GM18499 (cell line): ENCODE data around the gene RALGAPA2.

Experiments
- ATAC-seq: cut with Tn5 transposase; IDR thresholded peaks from one replicate; pipeline ENCODE4 v1.9.1; 2021; ENCODE audit warnings: moderate number of reproducible peaks; ENCODE audit not compliant: insufficient read depth, unreplicated experiment

The RALGAPA2 gene

GRCh38 chr20:20447196-20447595 lies 265.2 kb downstream of the RALGAPA2 start:
- ATAC-seq, result no peak

- ATAC-seq, result no peak
Observed at GRCh38 chr20:20446425-20447015, 265.9 kb downstream of the RALGAPA2 start.

- ATAC-seq, result no peak
Observed at GRCh38 chr20:20446001-20446400, 266.4 kb downstream of the RALGAPA2 start.

DNA sequence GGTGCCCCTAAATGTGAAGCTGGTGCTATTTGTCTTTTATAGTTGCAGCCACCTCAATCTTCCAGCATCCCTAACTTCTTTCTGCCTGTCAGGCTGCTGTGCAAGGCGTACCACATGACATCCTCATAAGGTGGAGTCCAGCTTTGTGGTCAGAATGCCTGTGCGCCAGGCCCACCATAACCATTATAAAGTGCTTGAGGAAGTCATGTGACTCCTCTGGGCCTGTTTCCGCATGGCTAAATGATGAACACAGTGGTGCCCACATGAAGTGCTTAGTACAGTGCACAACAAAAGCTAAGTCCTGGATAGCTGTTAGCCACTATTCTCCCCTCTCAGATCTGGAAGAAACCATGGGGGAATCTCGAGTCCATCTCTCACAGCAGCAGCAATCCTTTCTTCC lies 268.9 kb downstream of the RALGAPA2 start:
- ATAC-seq, result no peak

GRCh38 chr20:20442466-20442865 lies 270.0 kb downstream of the RALGAPA2 start:
- no peak for ATAC-seq

DNA sequence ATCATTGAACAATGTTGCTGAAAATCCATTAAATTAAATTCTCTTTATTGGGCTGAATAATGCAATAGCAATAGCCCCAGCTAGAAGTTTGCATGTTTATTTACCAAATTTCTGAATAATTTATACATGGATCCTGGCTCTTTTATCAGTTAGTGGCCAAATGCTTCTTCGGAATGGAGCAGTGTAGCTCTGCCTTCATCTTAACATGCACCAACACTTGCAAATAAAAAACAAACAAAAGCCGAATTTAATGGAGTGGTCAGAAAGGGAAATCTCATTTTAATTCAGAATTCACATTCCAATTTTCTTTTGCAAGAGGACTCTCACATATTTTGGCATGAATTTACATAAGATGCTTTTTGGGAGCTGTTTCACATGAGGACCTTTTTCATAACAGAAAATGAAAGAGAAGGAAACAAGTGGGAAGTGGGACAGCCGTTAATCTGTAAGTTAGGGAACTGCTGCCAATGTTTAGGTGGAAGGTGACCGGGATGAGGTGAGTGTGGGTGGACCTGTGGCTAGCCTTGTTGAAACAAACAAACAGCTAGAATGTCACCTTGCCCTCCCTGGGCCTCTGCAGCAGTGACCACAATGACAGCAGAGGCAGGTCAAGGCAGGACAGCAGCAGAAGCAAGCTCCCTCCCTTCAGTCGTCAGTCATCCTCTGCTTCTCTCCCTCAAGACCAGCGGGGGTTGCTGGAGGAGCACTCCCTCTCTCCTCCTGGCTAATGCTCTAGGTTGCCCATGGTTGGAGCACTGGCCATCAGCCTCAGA lies 271.4 kb downstream of the RALGAPA2 start:
- ATAC-seq, result no peak

DNA sequence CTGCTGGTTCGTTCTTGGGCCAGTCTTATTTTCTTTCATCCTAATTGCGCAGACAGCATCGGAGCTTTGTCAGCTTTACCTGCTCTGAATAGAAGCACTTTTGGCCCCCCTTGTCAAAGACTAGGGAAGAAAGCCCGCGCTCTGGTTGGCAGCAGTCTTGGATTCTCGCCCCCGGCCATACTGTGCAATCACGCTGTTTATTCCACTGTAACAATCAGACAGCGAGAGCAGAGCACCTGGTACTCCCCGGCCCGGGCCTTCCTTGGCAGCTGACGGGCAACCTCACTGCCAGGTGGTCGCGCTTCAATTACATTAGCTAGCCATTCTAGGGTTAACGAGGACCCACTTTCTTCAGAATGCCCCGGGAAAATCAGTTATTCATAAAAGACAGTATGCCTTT lies 272.0 kb downstream of the RALGAPA2 start:
- no peak for ATAC-seq

DNA sequence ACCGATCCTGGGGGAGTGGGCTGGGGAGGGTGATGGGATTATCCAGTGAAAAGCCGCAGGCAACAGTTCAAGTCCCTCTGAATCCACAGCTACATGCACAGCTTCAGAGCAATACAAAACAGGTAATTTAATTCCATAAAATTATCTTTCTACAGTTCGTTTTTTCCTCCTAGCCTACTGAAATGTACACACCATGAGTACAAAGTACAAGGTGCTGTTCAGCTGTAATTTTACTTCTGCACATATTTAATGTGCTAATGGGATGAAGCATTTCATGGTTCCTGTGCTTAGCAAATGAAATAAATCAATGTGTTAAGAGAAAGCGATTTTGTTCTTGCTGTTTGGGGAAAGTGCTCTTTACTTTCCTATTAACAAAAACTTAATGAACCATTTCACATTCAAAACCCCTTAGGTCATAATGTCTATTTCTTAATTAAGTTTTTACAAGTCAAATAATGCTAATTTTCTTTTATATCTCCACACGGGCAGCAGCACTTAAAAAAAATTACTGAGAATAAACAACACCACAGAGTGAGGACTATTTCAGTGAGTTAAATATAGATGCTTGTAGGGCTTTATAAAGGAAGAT lies 272.7 kb downstream of the RALGAPA2 start:
- ATAC-seq, result no peak

GRCh38 chr20:20437314-20437713 lies 275.1 kb downstream of the RALGAPA2 start:
- ATAC-seq, result no peak

GRCh38 chr20:20436689-20437088 lies 275.8 kb downstream of the RALGAPA2 start:
- no peak for ATAC-seq

DNA sequence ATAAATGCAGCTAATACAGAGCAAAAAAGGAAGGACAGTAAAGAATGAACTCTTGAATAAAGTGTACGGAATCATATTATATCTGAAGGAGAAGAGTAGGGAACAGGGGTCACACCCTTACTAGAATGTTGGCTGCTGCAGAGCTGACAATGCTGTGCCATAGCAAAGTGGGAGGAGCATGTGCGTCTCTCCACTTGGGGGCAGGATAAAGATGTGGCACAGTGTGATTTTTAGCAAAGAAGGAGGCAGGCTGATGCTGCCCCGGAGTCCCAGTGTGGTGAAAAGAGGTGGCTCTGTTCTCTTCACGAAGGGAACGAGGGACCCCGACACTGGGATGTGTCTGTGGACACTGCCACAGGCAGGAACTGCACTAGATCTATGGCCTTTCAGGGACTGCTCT lies 277.0 kb downstream of the RALGAPA2 start:
- ATAC-seq, result no peak

DNA sequence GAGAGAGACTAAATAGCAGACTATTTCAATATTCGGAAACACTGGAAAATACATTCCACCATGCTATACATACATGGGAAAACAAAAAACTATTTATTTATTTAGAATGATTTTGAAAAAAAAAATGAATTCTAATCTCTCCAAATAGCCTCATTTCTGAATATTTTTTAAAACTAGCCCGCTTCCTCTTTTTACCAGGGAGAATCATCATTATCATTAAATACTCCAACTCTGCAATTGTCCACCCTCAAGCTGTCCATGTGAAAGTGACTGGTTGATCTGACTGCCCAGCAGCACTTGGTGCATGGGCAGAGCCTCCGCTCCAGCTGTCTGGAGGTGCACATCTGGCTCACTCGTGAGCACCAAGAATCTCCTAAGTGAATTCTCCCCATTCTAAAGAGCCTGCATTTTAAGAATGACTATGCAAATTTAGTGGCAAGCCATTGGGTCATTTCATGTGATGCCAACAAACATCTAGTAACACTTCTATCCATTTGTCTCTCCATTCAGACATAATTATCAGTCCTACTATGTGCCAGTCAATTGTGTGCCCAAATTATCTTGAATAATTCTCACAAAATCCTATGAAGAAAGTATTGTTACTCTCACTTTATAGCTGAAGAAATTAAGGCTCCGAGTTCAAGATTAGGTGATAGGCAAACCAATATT lies 279.7 kb downstream of the RALGAPA2 start:
- ATAC-seq, result no peak

GRCh38 chr20:20430066-20430465 lies 282.4 kb downstream of the RALGAPA2 start:
- ATAC-seq, result no peak

- no peak for ATAC-seq
Observed at GRCh38 chr20:20428067-20428466, 284.4 kb downstream of the RALGAPA2 start.

DNA sequence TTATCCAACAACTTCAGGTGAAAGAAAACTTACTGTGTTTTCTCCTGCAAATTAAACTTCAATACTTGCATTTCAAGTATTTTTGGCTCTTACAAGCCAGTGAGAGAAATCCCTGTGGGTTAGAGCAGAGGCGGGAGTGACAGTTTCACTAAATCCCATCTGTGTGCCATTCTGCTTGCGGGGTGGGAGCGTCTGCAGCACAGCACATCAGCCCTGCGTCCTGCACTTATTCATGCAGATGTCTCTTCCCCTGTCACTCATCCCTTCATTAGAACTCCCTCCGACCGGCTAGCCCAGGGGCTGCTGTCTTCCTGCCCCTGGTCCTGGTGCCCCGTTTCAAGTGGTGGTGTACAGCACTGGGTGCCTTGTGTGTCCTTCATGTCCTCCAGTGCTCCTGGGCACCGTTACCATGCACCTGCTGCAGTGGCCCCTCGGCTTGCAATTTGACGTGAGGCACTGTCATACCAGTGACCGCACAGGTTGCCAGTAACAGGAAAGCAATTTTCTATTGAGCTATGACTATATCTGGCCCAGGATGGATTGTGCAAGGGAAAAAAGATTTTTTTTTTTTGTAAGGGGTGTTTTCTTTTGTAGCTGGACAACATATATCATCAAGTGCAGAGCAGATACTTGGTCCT lies 285.1 kb downstream of the RALGAPA2 start:
- ATAC-seq, result no peak

- ATAC-seq, result no peak
Observed at GRCh38 chr20:20426655-20426907, 285.9 kb downstream of the RALGAPA2 start.

- no peak for ATAC-seq
Observed at GRCh38 chr20:20425823-20426654, 286.4 kb downstream of the RALGAPA2 start.

- no peak for ATAC-seq
Observed at GRCh38 chr20:20423117-20423516, 289.3 kb downstream of the RALGAPA2 start.

DNA sequence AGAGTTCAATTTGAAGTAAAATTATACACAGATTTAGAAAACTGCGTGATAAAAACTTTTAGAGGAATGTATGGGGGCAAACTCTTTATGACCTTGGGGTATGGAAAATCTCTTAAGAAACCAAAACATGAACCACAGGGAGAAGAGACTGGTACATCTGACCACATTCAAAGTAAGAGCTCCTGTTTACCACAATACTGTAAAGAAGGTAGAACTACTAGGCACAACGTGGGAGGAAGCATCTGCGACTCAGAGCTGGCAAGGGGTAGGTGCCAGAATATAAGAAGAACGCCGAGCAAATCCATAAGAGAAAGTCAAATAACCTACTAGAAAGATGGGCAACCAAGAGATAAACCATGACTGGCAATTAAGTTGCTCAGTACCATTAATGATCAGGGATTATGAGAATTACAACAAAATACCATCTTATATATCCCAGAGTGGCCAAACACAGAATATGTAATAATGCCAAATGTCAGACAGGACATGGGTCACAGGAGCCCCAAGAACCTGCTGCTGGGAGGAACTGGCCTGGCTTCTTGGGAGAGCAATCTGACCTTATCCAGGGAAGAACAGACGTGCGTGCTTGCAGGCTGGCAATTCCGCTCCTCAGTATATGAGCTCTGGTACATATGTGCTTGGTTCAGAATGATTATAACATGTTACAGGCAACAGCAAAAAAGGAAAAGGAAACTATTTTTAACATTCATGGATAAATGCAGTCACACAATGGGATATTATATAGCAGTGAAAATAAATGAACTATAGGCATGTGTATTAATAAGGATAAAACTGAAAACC lies 294.4 kb downstream of the RALGAPA2 start:
- no peak for ATAC-seq
